ENCODE data around the gene CDR2L.

Gene CDR2L

GRCh38 chr17:75046407-75047289 lies 59.2 kb downstream of the CDR2L start, which contains the start of the genes ATP5PD and KCTD2:
Gene ATP5PD, minus strand, starts transcription at chr17:75046969. Its CDS starts 4,319 bp downstream, at chr17:75042650.
Gene KCTD2, plus strand, starts transcription at chr17:75047225. Its CDS starts 26 bp downstream, at chr17:75047251.
- H3K36me3 ChIP-seq (ENCODE audit: control insufficient read depth, low read length), result peaks cover 18% of the 10 kb centered on the region
- no peaks in the 10 kb centered on the region for H4K20me1 ChIP-seq (ENCODE audit: control insufficient read depth, insufficient read depth, low read depth, low read length)
- H3K9me2 ChIP-seq (replicated peaks; ENCODE audit: control insufficient read depth, low read length), result no peaks in the 10 kb centered on the region
- H3K4me2 ChIP-seq (ENCODE audit: low read length), result peak within 1 kb of the TSS; percentile 96
- H3K9me3 ChIP-seq (ENCODE audit: control insufficient read depth, insufficient read depth, low read length), result no peaks in the 10 kb centered on the region
- peaks cover 4% of the 10 kb centered on the region; the same call in 1 of the 2 replicates for H3F3A ChIP-seq (ENCODE audit: control insufficient read depth, insufficient read depth)
- H3K4me1 ChIP-seq (ENCODE audit: control insufficient read depth, low read length), result peaks cover 18% of the 10 kb centered on the region
- TF ChIP-seq EZH2phosphoT487 (IDR thresholded peaks at IDR 0.05; ENCODE audit: borderline replicate concordance, low read length) (no peak), CTCF (IDR thresholded peaks at IDR 0.05; ENCODE audit: low read depth, low read length, poor library complexity, severe bottlenecking) (no peak)
- H3K27me3 ChIP-seq (ENCODE audit: control insufficient read depth, low read length), result no peaks in the 10 kb centered on the region
- peak within 1 kb of the TSS; percentile 51 for H3K27ac ChIP-seq (ENCODE audit: low read depth, low read length)
- H3K79me2 ChIP-seq (ENCODE audit: control insufficient read depth, low read length), result peaks cover 32% of the 10 kb centered on the region
- H3K4me3 ChIP-seq (ENCODE audit: low read length), result peak within 1 kb of the TSS; percentile 98

- Histone ChIP-seq H3K27me3 (ENCODE audit: control insufficient read depth, low read length) (no peaks in the 10 kb centered on the region), H3K4me1 (ENCODE audit: control insufficient read depth, low read length) (peaks cover 18% of the 10 kb centered on the region), H3K4me2 (ENCODE audit: low read length) (peak overlapping the region; percentile 96), H3K79me2 (ENCODE audit: control insufficient read depth, low read length) (peaks cover 32% of the 10 kb centered on the region), H3K9me2 (replicated peaks; ENCODE audit: control insufficient read depth, low read length) (no peaks in the 10 kb centered on the region), H4K20me1 (ENCODE audit: control insufficient read depth, insufficient read depth, low read depth, low read length) (no peaks in the 10 kb centered on the region), H3K9me3 (ENCODE audit: control insufficient read depth, insufficient read depth, low read length) (no peaks in the 10 kb centered on the region), H3K36me3 (ENCODE audit: control insufficient read depth, low read length) (peaks cover 17% of the 10 kb centered on the region), H3K4me3 (ENCODE audit: low read length) (peak overlapping the region; percentile 98), H3F3A (ENCODE audit: control insufficient read depth, insufficient read depth) (peaks cover 4% of the 10 kb centered on the region; the same call in 1 of the 2 replicates), H3K27ac (ENCODE audit: low read depth, low read length) (no peak overlapping the region)
- no peak for TF ChIP-seq CTCF (IDR thresholded peaks at IDR 0.05; ENCODE audit: low read depth, low read length, poor library complexity, severe bottlenecking)
- no peak for TF ChIP-seq EZH2phosphoT487 (IDR thresholded peaks at IDR 0.05; ENCODE audit: borderline replicate concordance, low read length)
Observed at GRCh38 chr17:75047398-75048098, 60.1 kb downstream of the CDR2L start.

DNA sequence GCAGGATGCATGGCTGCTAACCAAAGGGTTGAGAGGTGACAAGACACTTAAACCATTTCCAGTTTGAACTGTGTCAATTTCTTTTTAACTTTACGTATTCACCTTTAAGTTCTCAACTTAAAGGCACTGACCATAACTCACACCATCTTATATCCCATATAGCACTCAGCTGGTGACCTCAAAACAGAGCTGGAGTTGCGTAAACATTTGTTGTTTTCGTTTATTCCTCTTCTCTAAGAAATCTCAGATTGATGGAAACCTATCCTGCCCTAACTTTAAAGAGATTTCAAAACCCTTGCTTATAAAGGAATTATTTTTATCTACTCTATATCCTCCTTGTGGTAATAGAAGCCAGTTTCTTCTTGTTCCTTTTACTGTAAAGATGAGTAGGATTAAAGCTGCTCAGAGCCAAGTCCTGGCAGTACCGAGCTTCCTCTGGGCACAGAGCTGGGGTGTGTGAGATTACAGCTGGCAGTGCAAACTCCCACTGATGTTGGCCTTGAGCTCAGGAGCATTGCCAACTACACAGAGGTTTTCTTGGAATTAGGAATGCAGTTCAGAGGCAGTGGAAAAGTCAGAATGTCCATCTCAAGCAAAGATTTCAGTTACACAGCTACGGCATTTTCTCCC lies 60.9 kb downstream of the CDR2L start:
- H3K4me1 ChIP-seq (ENCODE audit: control insufficient read depth, low read length), result peaks cover 18% of the 10 kb centered on the region
- no peaks in the 10 kb centered on the region for H3K9me3 ChIP-seq (ENCODE audit: control insufficient read depth, insufficient read depth, low read length)
- no peaks in the 10 kb centered on the region for H3K9me2 ChIP-seq (replicated peaks; ENCODE audit: control insufficient read depth, low read length)
- H3K4me3 ChIP-seq (ENCODE audit: low read length), result peak overlapping the region; percentile 98
- no peaks in the 10 kb centered on the region for H4K20me1 ChIP-seq (ENCODE audit: control insufficient read depth, insufficient read depth, low read depth, low read length)
- no peak overlapping the region for H3K27ac ChIP-seq (ENCODE audit: low read depth, low read length)
- peaks cover 32% of the 10 kb centered on the region for H3K79me2 ChIP-seq (ENCODE audit: control insufficient read depth, low read length)
- H3K27me3 ChIP-seq (ENCODE audit: control insufficient read depth, low read length), result no peaks in the 10 kb centered on the region
- peaks cover 4% of the 10 kb centered on the region; the same call in 1 of the 2 replicates for H3F3A ChIP-seq (ENCODE audit: control insufficient read depth, insufficient read depth)
- no peak for TF ChIP-seq CTCF (IDR thresholded peaks at IDR 0.05; ENCODE audit: low read depth, low read length, poor library complexity, severe bottlenecking)
- TF ChIP-seq EZH2phosphoT487 (IDR thresholded peaks at IDR 0.05; ENCODE audit: borderline replicate concordance, low read length), result no peak
- peaks cover 22% of the 10 kb centered on the region for H3K36me3 ChIP-seq (ENCODE audit: control insufficient read depth, low read length)
- H3K4me2 ChIP-seq (ENCODE audit: low read length), result peak overlapping the region; percentile 96

Measured in DOHH2 (cell line).